Endometrial microvascular endothelial cells (primary cell): ENCODE measurements around the gene NQO2. TPM values are rescaled to one million over a fixed set of nuclear protein-coding genes. Genes with fewer than 3 reads are reported as not detected.
"Not testable (repeated sequence)": the region's sequence is repeated elsewhere in the genome, so short reads cannot be mapped to it uniquely, and the experiment has no call there.

Experiments used
- in situ Hi-C: cut with HindIII; loops from 2 replicates; pipeline ENCODE4 v1.10.0; 2017; ENCODE audit warnings: low sequenced_read_pairs, low pct_unique_long_range_greater_than_20kb; ENCODE audit errors: inconsistent ontology term
- total RNA-seq: library from RNA; depleted of rRNA; stranded (reverse); fragments of >200 nt; gene quantifications from one replicate; pipeline ENCODE4 v1.2.3, GENCODE V29; 2015; ENCODE audit errors: inconsistent ontology term

Gene NQO2
- total RNA-seq, 1 donor from 2014 or later = 74.1 TPM

DNA sequence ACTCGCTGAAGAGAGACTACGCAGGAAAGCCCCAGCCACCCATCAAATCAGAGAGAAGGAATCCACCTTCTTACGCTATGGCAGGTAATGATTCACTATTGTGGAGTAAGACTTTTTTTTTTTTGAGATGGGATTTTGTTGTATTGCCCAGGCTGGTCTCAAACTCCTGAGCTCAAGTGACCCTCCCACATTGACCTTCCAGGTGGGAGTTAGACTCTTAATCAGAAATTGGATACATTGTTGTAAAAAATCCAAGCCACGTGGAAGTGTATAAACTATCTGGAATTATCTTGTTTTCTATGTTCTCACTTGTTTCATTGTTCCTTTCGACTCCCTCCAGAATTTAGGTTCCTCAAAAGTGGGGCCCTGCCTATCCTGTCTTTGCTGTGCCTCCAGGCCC, 6.8 kb downstream of the NQO2 start:
- in situ Hi-C loops = no loop called here

DNA sequence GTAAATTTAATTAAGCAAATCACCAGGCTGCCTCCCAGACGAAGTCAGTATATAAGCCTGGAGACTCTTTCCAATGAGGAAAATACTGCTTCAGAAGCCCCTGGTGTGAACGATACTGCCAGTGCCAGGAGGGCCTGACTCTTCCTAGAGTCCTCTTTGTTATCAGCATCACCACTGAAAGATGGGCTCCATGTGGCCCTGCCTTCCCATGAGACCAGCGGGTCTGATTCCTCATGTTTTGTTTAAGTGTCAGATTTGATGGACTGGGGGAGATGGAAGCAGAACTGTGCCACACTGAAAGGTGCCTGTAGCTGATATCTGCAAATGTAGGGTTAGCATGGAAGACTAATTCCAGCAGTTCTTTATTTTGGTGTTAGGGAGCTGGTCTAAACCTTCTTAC, 7.9 kb downstream of the NQO2 start:
- in situ Hi-C loops = no loop called here

DNA sequence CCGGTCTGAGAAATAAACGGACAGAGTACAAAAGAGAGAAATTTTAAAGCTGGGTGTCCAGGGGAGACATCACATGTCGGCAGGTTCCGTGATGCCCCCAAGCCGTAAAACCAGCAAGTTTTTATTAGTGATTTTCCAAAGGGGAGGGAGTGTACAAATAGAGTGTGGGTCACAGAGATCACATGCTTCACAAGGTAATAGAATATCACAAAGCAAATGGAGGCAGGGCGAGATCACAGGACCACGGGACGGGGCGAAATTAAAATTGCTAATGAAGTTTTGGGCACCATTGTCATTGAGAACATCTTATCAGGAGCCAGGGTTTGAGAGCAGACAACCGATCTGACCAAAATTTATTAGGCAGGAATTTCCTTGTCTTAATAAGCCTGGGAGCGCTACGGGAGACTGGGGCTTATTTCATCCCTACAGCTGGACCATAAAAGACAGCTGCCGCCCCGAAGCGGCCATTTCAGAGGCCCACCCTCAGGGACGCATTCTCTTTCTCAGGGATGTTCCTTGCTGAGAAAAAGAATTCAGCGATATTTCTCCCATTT, 9.1 kb downstream of the NQO2 start:
- in situ Hi-C loops = not testable (repeated sequence)

DNA sequence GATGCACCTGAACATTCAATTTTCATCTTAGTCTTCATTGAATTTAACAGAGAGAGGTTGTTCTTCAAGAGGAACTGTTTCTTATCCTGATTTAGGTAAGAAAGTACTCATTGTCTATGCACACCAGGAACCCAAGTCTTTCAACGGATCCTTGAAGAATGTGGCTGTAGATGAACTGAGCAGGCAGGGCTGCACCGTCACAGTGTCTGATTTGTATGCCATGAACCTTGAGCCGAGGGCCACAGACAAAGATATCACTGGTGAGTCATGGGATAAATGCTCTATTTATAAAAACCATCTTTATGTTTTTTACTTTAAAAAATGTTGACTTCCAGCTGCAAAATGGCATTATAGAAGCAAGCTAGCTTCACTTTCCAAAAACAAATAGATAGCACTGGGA, 10.2 kb downstream of the NQO2 start:
- in situ Hi-C loops = no loop called here

DNA sequence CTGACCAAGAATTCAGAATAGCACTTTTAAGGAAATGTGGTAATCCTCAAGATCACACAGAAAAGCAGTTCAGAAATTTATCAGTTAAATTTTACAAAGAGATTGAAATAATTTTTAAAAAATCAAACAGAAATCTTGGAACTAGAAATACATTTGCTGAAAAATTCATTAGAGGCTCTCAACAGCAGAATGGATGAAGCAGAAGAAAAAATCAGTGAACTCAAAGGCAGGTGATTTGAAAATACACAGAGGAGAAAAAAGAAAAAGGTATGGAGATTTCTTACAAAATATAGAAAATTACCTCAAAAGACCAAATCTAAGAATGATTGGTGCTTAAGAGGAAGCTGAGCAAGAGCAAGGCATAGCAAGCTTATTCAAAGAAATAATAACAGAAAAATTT, 11.5 kb downstream of the NQO2 start:
- in situ Hi-C loops = no loop called here

DNA sequence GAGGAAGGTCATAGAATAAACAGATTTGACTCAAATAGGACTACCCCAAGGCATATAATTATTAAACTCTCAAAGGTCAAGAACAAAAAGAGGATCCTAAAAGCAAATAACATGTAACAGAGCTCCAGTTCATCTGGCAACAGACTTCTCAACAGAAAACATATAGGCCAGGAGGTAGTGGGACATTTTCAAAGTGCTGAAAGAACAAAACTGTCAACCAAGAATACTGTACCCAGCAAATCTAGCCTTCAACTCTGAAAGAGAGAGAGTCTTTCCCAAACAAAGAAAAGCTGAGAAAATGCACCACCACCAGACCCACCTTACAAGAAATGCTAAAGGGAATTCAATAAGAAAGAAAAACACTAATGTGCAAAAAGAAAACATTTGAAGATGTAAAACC, 11.9 kb downstream of the NQO2 start:
- in situ Hi-C loops = no loop called here

DNA sequence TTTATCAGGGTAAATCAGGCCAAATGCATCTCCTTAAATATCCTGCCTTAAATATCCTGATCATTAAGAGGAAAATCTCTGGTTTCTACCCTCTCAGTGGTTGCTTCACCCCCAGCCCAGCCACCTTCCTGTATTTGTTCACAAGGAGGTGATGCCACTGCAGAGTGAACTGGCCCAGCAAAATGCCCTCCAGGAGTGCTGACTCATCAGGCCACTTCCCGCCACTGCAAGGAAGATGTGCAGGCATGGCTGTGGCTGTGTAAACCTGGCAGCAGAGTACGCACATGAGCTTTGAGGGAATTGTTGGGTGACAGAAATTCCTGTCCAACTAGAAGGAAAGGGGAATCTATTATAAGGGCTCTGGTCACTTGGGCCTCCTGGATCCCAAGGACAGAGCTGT, 13.8 kb downstream of the NQO2 start:
- in situ Hi-C loops = no loop called here

DNA sequence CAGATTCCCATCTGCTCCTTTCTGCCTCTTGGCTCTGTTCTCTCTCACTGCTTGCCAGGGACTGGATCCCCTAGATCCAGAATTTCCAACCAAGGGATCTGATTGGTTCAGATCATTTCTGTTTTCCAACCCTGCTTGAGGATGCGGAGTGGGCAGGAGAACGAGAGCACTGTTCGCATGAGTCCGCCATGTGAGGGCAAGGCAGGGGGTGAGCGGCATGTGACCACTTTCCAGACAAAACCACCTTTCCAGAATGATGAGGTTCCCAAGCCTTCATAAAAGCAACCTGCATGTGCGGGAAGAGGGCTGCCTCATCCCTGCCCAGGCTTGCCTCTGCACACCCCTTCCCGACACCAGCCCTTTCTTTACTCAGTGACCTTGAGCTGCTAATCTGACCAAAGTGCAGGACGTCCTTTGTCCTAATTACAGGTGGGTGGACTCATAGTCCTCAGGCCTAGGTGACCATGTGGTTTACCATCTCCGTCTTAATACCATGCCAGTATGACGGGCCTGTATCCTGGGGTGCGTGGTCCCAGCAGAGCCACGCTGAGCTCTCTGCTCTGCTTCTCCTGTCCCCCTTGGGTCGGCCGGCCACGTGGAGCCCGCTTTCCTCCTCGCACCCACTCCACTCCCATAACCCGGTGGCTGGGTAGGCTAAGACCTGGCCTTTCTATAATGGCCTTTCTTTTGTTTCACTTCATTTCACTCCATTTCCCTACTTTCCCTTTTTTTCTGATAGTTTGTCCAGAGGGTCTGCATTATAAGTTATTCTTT, 14.4 kb downstream of the NQO2 start:
- in situ Hi-C loops = no loop called here

DNA sequence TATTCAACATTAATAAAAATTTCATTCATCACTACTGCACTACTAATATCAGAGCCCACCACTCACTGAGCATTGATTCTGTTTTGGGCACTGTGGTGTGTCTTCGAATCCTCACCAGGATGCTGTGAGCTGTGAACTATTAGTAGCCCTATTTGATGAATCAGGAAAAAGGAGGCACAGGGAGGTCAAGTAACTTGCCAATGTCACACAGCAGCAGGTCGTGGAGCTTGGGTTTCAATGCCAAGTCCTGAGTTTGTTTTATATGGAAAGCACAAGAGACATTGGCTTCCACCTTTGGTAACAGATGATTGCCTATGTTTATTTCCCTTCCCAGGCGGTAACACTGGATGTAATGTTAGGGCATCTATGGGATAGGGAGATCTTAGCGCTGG, 15.0 kb downstream of the NQO2 start:
- in situ Hi-C loops = no loop called here

DNA sequence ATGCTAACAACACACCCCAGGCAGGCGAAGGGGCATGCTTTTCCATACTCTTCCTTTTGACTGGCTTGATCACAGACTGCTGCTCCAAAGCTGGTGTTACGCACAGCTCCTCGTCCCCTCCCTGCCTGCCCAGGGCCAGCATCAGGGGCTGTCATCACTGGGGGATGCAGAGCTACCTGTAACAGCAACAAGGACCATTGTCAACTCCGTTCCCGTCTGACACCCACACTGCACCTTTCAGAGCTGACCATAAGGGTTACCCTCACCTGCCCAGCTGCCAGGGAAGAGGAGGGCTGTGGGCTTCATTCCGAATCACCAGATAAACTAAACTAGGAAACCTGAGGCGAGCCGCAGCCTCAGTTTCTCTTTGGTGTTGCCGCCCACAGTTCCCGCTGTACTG, 15.4 kb downstream of the NQO2 start:
- in situ Hi-C loops = no loop called here

DNA sequence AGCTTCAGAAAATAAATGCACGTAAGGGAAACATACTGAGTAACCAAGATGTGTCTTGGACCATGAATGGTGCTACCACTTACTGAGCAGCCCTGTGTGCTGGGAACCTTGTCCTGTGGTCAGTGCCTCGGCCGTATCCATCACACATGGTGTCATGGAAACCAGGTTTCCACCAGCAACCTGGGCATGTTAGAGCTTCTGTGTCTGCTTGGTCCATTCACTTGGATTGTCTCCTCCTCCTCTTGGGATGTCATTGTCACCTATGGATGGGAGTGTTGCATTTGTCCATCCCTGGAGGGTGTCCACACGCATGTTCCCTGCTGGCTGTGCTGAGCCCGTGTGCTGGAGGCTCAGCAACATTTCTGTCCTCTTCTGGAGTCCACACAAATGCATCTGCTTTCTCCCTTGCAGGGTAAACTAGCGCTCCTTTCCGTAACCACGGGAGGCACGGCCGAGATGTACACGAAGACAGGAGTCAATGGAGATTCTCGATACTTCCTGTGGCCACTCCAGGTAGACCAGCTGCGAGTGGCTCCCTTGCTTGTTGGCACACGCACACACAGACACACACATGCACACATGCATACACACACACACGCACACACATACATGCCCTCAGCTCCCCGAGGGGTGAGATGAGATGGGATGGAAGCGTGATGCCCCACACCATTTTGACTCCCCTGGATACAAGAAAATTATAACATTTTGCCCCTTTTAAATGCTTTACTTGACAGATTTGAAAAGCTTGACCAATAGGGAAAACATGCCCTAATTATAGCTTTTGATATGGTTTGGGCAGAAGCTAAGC, 17.0 kb downstream of the NQO2 start:
- in situ Hi-C loops = no loop called here

DNA sequence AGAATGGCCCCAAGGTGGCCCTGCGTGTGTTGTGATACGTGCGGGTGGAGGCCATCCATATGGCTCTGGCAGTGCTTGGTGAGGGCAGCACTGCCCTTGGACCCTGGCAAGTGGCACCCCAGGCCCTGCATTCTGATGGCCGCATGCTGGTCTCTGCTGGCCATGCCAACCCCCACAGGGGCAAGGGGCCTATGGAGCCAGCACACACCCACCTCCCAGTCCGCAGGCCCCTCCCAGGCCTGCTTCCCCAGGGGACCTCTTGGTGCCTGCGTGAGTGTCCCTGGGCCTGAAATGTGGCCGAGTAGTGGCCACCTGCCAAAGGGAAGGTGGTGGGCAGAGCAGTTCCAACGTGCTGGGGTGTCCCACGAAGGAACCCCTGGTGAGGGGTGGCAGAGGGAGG, 17.6 kb downstream of the NQO2 start:
- in situ Hi-C loops = no loop called here

DNA sequence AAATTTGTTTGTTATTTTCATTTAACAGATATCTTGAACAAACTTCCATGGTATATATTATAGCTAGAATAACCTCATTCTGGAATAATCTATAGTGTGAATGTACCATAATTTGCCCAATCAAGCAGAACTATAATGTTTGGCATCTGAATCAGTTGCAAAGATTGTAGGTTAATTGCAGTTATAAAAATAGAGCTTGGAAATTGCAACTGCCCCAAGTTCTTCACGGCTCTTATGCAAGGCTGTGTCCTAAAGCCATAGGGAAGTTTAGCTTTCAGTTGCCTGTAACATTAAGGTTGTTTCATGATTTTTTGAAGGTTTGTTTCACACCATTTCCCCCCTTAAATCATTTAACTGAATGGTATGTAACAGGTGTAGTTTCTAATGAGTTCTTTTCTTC, 19.4 kb downstream of the NQO2 start:
- in situ Hi-C loops = no loop called here

DNA sequence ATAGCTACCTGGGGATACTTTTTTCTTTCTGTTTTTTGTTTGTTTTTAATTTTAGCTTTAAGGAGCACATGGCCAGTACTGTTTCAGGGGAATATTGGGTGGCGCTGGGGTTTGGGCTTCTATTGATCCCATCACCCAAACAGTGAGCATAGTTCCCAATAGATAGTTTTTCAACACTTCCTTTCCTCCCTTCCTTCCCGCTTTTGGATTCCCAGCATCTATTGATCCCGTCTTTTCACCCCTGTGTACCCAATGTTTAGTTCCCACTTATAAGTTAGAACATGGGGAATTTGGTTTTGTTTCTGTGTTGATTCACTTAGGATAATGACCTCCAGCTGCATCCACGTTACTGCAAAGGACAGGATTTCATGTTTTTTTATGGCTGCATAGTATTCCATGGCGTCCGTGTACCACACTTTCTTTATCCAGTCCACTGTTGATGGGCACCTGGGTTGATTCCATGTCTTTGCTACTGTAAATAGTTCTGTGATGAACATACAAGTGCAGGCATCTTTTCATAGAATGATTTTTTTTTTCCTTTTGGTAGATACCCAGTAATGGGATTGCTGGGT, 20.1 kb downstream of the NQO2 start:
- in situ Hi-C loops = no loop called here

DNA sequence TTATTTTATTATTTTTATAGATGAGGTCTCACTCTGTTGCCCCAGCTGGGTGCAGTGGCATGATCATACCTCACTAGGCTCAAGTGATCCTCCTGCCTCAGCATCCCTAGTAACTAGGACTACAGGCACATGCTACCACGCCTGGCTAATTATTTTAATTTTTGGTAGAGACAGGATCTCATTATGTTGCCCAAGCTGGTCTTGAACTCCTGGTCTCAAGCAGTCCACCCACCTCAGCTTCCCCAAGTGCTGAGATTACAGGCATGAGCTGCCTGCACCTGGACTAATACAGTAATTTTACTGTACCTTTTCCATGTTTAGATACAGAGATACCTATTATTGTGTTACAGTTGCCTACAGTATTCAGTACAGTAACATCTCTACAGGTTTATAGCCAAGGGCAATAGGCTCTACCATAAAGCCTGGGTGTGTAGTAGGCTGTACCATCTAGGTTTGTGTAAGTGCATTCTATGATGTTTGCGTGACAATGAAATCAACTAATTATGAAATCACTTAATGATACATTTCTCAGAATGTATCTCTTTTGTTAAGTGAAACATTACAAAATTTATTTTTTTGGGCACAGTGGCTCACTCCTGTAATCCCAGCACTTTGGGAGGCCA, 21.4 kb downstream of the NQO2 start:
- in situ Hi-C loops = not testable (repeated sequence)

DNA sequence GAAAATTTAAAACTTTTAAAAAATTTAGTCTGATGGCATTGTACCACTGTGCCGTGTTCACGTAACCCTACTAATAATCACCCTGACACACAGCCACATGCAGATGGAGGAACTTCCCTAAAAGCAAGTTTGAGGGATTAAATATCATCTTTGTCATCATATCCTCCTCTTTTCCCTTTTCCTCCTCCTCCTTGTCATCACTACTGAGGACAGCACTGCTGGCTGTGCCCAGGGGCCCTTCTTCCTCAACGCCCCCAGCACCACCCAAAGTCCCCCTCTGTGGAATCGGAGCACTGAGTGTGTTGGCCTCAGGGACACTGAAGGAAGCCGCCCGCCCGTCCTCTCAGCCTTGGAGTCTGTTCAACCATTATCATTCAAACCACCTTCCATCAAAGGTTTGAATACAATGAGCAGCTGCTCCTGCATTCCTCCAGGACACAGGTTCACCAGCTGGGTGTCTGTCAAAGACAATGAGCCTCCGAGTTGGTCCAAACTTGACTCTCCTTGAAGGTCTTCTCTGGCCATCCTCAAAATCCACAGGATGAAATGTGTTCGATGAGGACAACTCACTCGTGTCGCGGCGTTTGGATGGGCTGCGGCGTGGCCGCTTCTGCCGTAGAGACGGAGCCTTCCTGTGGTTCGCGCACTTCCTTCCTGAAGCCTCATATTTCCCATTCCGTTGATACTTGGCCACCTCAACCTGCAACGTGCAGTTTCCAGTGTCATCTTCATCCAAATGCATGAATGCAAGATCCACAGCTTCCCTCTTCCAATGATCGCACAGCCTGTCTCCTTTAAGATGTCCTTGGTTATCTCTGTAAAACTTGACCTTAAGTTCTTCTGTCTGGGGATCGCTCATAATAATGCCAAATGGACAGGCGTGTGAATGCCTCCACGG, 23.3 kb downstream of the NQO2 start:
- in situ Hi-C loops = no loop called here

DNA sequence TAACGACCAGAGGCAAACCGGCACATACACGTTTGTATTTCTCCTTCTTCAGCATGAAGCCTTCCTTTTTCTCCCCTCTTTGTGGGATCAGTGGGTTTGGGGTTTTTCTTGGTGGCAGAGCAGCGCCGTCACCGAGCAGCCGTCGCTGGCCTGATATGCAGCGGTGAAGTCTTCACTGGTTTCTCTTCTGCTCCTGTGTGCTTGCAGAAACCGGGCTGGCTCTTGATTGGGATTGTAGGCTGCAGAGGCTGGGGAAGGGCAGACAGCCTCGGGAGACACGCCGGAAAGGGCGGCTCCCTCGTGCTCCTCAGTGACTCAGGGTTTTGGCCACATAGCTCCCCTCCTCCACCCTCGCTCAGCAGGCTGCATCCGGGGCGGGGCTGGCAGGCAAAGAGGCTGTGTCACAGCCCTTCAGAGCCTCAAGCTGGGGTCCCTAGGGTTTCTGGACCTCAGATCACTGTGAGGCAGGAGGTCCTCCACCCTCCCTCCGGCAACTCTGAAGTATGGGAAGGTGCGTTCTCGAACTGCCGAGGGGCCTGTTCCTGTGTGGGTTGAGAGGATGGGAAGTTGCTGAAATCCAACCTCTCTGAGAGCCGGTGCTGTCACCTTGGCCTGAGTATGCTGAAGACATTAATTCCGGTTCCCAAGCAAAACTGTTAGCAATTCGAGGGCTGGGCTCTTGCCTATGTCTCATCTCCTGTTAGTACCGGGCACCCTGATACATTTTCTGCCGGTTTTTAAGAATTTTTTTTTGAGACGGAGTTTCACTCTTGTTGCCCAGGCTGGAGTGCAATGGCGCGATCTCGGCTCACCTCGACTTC, 24.2 kb downstream of the NQO2 start:
- in situ Hi-C loops = no loop called here
